ENCODE data around the gene GPC6. TPM values are rescaled to one million over a fixed set of nuclear protein-coding genes. Genes with fewer than 3 reads are reported as not detected.

GPC6 gene
- total RNA-seq, 2 experiments from 2014 or later: not detected

- no peaks in the 10 kb centered on the region for H3K9me2 ChIP-seq (ENCODE audit: insufficient read depth, low read length)
- POLR2A ChIA-PET: interaction anchor here (0.6 to 1.0 kb wide), 2 partner anchors 22 to 44 kb away, joined by 3 read pairs; no protein-coding TSS in a partner anchor
- TF ChIP-seq EZH2phosphoT487 (IDR thresholded peaks at IDR 0.05; ENCODE audit: borderline replicate concordance, low read depth, low read length): no peak
- intact Hi-C loops (cut with micrococcal nuclease; ENCODE audit: unreplicated experiment): no loop called here
- H3K4me3 ChIP-seq (ENCODE audit: low read depth, low read length, poor library complexity, severe bottlenecking): no peak overlapping the region
- H3K79me2 ChIP-seq (ENCODE audit: insufficient read depth, low read depth, low read length): no peaks in the 10 kb centered on the region
- no peaks in the 10 kb centered on the region for H3K9me3 ChIP-seq (ENCODE audit: low read length)
- H3K4me2 ChIP-seq (ENCODE audit: low read length): no peak overlapping the region
- no peaks in the 10 kb centered on the region for H3K36me3 ChIP-seq (ENCODE audit: insufficient read depth, low read length)
- no peaks in the 10 kb centered on the region for H3K4me1 ChIP-seq (ENCODE audit: insufficient read depth, low read length, poor library complexity, severe bottlenecking)
- H3K27ac ChIP-seq (ENCODE audit: low read depth, low read length, poor library complexity, severe bottlenecking): no peak overlapping the region
- CTCF ChIA-PET (ENCODE audit: unreplicated experiment): no interaction called here
- DNase-seq (ENCODE audit: low spot score): no peak
- BruUV-seq (replicated peaks): no TSS peak
- no peaks in the 10 kb centered on the region for H4K20me1 ChIP-seq (ENCODE audit: insufficient read depth, low read length)
- H2AFZ ChIP-seq (ENCODE audit: low read length): no peak overlapping the region
These were observed 1077.1 kb downstream of the GPC6 start for GRCh38 chr13:94303644-94304174.

- Histone ChIP-seq H3K79me2 (ENCODE audit: insufficient read depth, low read depth, low read length) (no peaks in the 10 kb centered on the region), H3K9me2 (ENCODE audit: insufficient read depth, low read length) (no peaks in the 10 kb centered on the region), H4K20me1 (ENCODE audit: insufficient read depth, low read length) (no peaks in the 10 kb centered on the region), H2AFZ (ENCODE audit: low read length) (no peak overlapping the region), H3K4me1 (ENCODE audit: insufficient read depth, low read length, poor library complexity, severe bottlenecking) (no peaks in the 10 kb centered on the region), H3K9me3 (ENCODE audit: low read length) (no peaks in the 10 kb centered on the region), H3K36me3 (ENCODE audit: insufficient read depth, low read length) (no peaks in the 10 kb centered on the region), H3K4me2 (ENCODE audit: low read length) (no peak overlapping the region), H3K4me3 (ENCODE audit: low read depth, low read length, poor library complexity, severe bottlenecking) (no peak overlapping the region), H3K27ac (ENCODE audit: low read depth, low read length, poor library complexity, severe bottlenecking) (no peak overlapping the region)
- no peak for TF ChIP-seq EZH2phosphoT487 (IDR thresholded peaks at IDR 0.05; ENCODE audit: borderline replicate concordance, low read depth, low read length)
- no peak for TF ChIP-seq CTCF (conservative IDR thresholded peaks at IDR 0.05; ENCODE audit: low read length)
- no peak for DNase-seq (ENCODE audit: low spot score)
- ChIA-PET CTCF (ENCODE audit: unreplicated experiment) (no interaction called here), POLR2A (no interaction called here)
- intact Hi-C loops (cut with micrococcal nuclease; ENCODE audit: unreplicated experiment): no loop called here
- BruUV-seq (replicated peaks): no TSS peak
These were observed 1078.4 kb downstream of the GPC6 start for GRCh38 chr13:94305033-94305432.

- Histone ChIP-seq H3K79me2 (ENCODE audit: insufficient read depth, low read depth, low read length) (no peaks in the 10 kb centered on the region), H3K27ac (ENCODE audit: low read depth, low read length, poor library complexity, severe bottlenecking) (no peak overlapping the region), H3K36me3 (ENCODE audit: insufficient read depth, low read length) (no peaks in the 10 kb centered on the region), H3K4me2 (ENCODE audit: low read length) (no peak overlapping the region), H4K20me1 (ENCODE audit: insufficient read depth, low read length) (no peaks in the 10 kb centered on the region), H3K9me2 (ENCODE audit: insufficient read depth, low read length) (no peaks in the 10 kb centered on the region), H3K4me1 (ENCODE audit: insufficient read depth, low read length, poor library complexity, severe bottlenecking) (no peaks in the 10 kb centered on the region), H3K9me3 (ENCODE audit: low read length) (no peaks in the 10 kb centered on the region), H3K4me3 (ENCODE audit: low read depth, low read length, poor library complexity, severe bottlenecking) (no peak overlapping the region), H2AFZ (ENCODE audit: low read length) (no peak overlapping the region)
- no TSS peak for BruUV-seq (replicated peaks)
- TF ChIP-seq CTCF (conservative IDR thresholded peaks at IDR 0.05; ENCODE audit: low read length) (no peak), EZH2phosphoT487 (IDR thresholded peaks at IDR 0.05; ENCODE audit: borderline replicate concordance, low read depth, low read length) (no peak)
- POLR2A ChIA-PET: no interaction called here
- CTCF ChIA-PET (ENCODE audit: unreplicated experiment): no interaction called here
- intact Hi-C loops (cut with micrococcal nuclease; ENCODE audit: unreplicated experiment): no loop called here
- DNase-seq (ENCODE audit: low spot score): no peak
These were observed 1078.9 kb downstream of the GPC6 start for GRCh38 chr13:94305463-94305862.

Measured in OCI-LY7 (cell line).